Tibial artery (tissue), 4 donors: ENCODE results near the gene AKR1C1.
"Not testable (repeated sequence)": the region's sequence is repeated elsewhere in the genome, so short reads cannot be mapped to it uniquely, and the experiment has no call there.

Experiments used
- DNase-seq, 2 donors: peaks; one replicate each; pipeline ENCODE4 v3.0.0-alpha.2; 2019
- H3K27ac ChIP-seq, 2 donors: fragments of 200-600 bp; sonication (generic) in 1 of 2; 1 replicate in 1 of 2; 2 replicates in 1 of 2; pipeline ENCODE4 v1.5.1; 2018 to 2019; ENCODE audit warnings: mild to moderate bottlenecking in 1 of 2
- H3K27me3 ChIP-seq, 2 donors: fragments of 200-600 bp; sonication (generic) in 1 of 2; one replicate each; pipeline versions ENCODE4 v1.5.1 to v1.6.0; 2016 to 2019
- H3K36me3 ChIP-seq, 3 donors: fragments of 200-600 bp; sonication (generic) in 2 of 3; one replicate each; pipeline ENCODE4 v1.5.1; 2016 to 2019; ENCODE audit warnings: mild to moderate bottlenecking in 2 of 3
- H3K4me1 ChIP-seq, 4 donors: fragments of 200-600 bp; sonication (generic) in 2 of 4; 1 replicate in 3 of 4; 2 replicates in 1 of 4; pipeline ENCODE4 v1.5.1; 2016 to 2019
- H3K4me3 ChIP-seq, 2 donors: fragments of 200-600 bp; sonication (generic) in 1 of 2; 1 replicate in 1 of 2; 2 replicates in 1 of 2; pipeline ENCODE4 v1.5.1; 2018 to 2019; ENCODE audit warnings: mild to moderate bottlenecking in 2 of 2
- H3K9me3 ChIP-seq, 3 donors: fragments of 200-600 bp; sonication (generic) in 1 of 3; one replicate each; pipeline ENCODE4 v1.5.1; 2016 to 2019
- CTCF ChIP-seq, 2 experiments: fragments of 200-600 bp in 1 of 2; fragments of 450-650 bp in 1 of 2; IDR thresholded peaks; one replicate each; pipeline ENCODE4 v1.5.1; 2017 to 2019; ENCODE audit warnings: antibody characterized with exemption in 2 of 2, mild to moderate bottlenecking in 1 of 2, moderate library complexity in 1 of 2
- intact Hi-C: fragments of 100-400 bp; cut with DNase I; formaldehyde crosslinking; loops from one replicate; pipeline ENCODE4 v1.15.0; 2023; ENCODE audit warnings: low total_unique reads

Gene AKR1C1

GRCh38 chr10:4945766-4946717 lies 17.2 kb upstream of the AKR1C1 start:
- Histone ChIP-seq H3K27ac (peak overlapping the region; percentile 68 to 79), H3K9me3 (no peaks in the 10 kb centered on the region), H3K4me1 (peaks cover 0 to 81% (median 50%) of the 10 kb centered on the region in 4 donors), H3K27me3 (no peaks in the 10 kb centered on the region), H3K4me3 (no peak overlapping the region), H3K36me3 (no peaks in the 10 kb centered on the region)
- no peak for DNase-seq
- intact Hi-C loops: loop anchor here (10.0 kb wide), 1 partner anchor 129 kb away; no protein-coding TSS in a partner anchor
- no peak for TF ChIP-seq CTCF (IDR thresholded peaks at IDR 0.05)

- Histone ChIP-seq H3K27me3 (no peaks in the 10 kb centered on the region), H3K4me1 (peaks cover 0 to 70% (median 41%) of the 10 kb centered on the region in 4 donors), H3K36me3 (no peaks in the 10 kb centered on the region), H3K9me3 (no peaks in the 10 kb centered on the region), H3K27ac (peak overlapping the region; percentile 68 to 79), H3K4me3 (no peak overlapping the region)
- intact Hi-C loops: loop anchor here (10.0 kb wide), 1 partner anchor 128 kb away; no protein-coding TSS in a partner anchor
- DNase-seq: no peak
- peak in 1 of 2 experiments; percentile 11 for TF ChIP-seq CTCF (IDR thresholded peaks at IDR 0.05)
Observed at GRCh38 chr10:4947039-4947634, 16.1 kb upstream of the AKR1C1 start.

GRCh38 chr10:4947635-4948596 lies 15.3 kb upstream of the AKR1C1 start:
- H3K27me3 ChIP-seq: no peaks in the 10 kb centered on the region
- H3K4me1 ChIP-seq: peaks cover 0 to 62% (median 35%) of the 10 kb centered on the region in 4 donors
- intact Hi-C loops: loop anchor here (10.0 kb wide), 1 partner anchor 127 kb away; no protein-coding TSS in a partner anchor
- H3K27ac ChIP-seq: peak overlapping the region; percentile 79 to 82
- H3K9me3 ChIP-seq: no peaks in the 10 kb centered on the region
- no peak for TF ChIP-seq CTCF (IDR thresholded peaks at IDR 0.05)
- no peak overlapping the region for H3K4me3 ChIP-seq
- DNase-seq: peak; percentile 64 to 78
- H3K36me3 ChIP-seq: no peaks in the 10 kb centered on the region

- H3K27ac ChIP-seq, H3K27me3 ChIP-seq, H3K9me3 ChIP-seq, H3K36me3 ChIP-seq, intact Hi-C loops, H3K4me3 ChIP-seq, DNase-seq: not testable (repeated sequence)
- peaks cover 0 to 26% (median 16%) of the 10 kb centered on the region in 4 donors for H3K4me1 ChIP-seq
Observed at GRCh38 chr10:4951512-4952162, 11.6 kb upstream of the AKR1C1 start.

- H3K9me3 ChIP-seq: no peaks in the 10 kb centered on the region
- H3K4me3 ChIP-seq: no peak overlapping the region
- H3K36me3 ChIP-seq: no peaks in the 10 kb centered on the region
- intact Hi-C loops: no loop called here
- H3K27ac ChIP-seq: no peak overlapping the region
- H3K27me3 ChIP-seq: no peaks in the 10 kb centered on the region
- DNase-seq: no peak
- H3K4me1 ChIP-seq: peaks cover 0 to 11% (median 8%) of the 10 kb centered on the region in 4 donors
- TF ChIP-seq CTCF (IDR thresholded peaks at IDR 0.05): no peak
Observed at GRCh38 chr10:4953405-4953804, 9.8 kb upstream of the AKR1C1 start.

- H3K36me3 ChIP-seq, H3K4me3 ChIP-seq, H3K27ac ChIP-seq, H3K27me3 ChIP-seq, intact Hi-C loops, H3K4me1 ChIP-seq, H3K9me3 ChIP-seq, DNase-seq: not testable (repeated sequence)
Observed at GRCh38 chr10:4956088-4956487, 7.1 kb upstream of the AKR1C1 start.

- H3K4me1 ChIP-seq, H3K4me3 ChIP-seq, H3K27me3 ChIP-seq, DNase-seq, H3K36me3 ChIP-seq, H3K27ac ChIP-seq, H3K9me3 ChIP-seq, intact Hi-C loops: not testable (repeated sequence)
Observed at GRCh38 chr10:4956955-4957645, 6.1 kb upstream of the AKR1C1 start.

- H3K36me3 ChIP-seq, H3K9me3 ChIP-seq, H3K4me3 ChIP-seq, DNase-seq, intact Hi-C loops, H3K4me1 ChIP-seq, H3K27me3 ChIP-seq, H3K27ac ChIP-seq: not testable (repeated sequence)
Observed at GRCh38 chr10:4961558-4961957, 1.7 kb upstream of the AKR1C1 start.
